Hepatocyte (in vitro differentiated cells): ENCODE results near the gene SPDYE1. TPM values are rescaled to one million over a fixed set of nuclear protein-coding genes. Genes with fewer than 3 reads are reported as not detected.
"Not testable (repeated sequence)": the region's sequence is repeated elsewhere in the genome, so short reads cannot be mapped to it uniquely, and the experiment has no call there.

ENCODE experiments used
- DNase-seq: peaks from one replicate; pipeline ENCODE4 v3.0.0-alpha.2; 2016; ENCODE audit warnings: low spot score
- H2AFZ ChIP-seq: fragments of 200-600 bp; sonication (generic); 2 replicates; pipeline ENCODE4 v1.6.0; 2016; ENCODE audit warnings: antibody characterized with exemption, mild to moderate bottlenecking
- H3K27ac ChIP-seq: fragments of 200-600 bp; sonication (generic); 2 replicates; pipeline ENCODE4 v1.5.1; 2016; ENCODE audit warnings: mild to moderate bottlenecking
- H3K27me3 ChIP-seq: fragments of 200-600 bp; sonication (generic); 2 replicates; pipeline ENCODE4 v1.6.1; 2016
- H3K36me3 ChIP-seq: fragments of 200-600 bp; sonication (generic); replicated peaks from 2 replicates; pipeline ENCODE4 v1.5.1; 2016; ENCODE audit warnings: low read depth; ENCODE audit not compliant: insufficient read depth
- H3K4me1 ChIP-seq: fragments of 200-600 bp; sonication (generic); 2 replicates; pipeline ENCODE4 v1.5.1; 2016; ENCODE audit warnings: mild to moderate bottlenecking, moderate library complexity; ENCODE audit not compliant: insufficient read depth
- H3K4me2 ChIP-seq: fragments of 200-600 bp; sonication (generic); 2 replicates; pipeline ENCODE4 v1.6.0; 2016
- H3K4me3 ChIP-seq: fragments of 200-600 bp; sonication (generic); 2 replicates; pipeline ENCODE4 v1.5.1; 2016; ENCODE audit warnings: mild to moderate bottlenecking
- H3K79me2 ChIP-seq: fragments of 200-600 bp; sonication (generic); 2 replicates; pipeline ENCODE4 v1.6.0; 2017; ENCODE audit warnings: mild to moderate bottlenecking
- H3K9me2 ChIP-seq: fragments of 200-600 bp; sonication (generic); replicated peaks from 2 replicates; pipeline ENCODE4 v1.6.0; 2017; ENCODE audit warnings: mild to moderate bottlenecking; ENCODE audit not compliant: insufficient read depth
- H3K9me3 ChIP-seq: fragments of 200-600 bp; sonication (generic); 2 replicates; pipeline ENCODE4 v1.5.1; 2016; ENCODE audit warnings: low read depth, mild to moderate bottlenecking
- H4K20me1 ChIP-seq: fragments of 200-600 bp; sonication (generic); 2 replicates; pipeline ENCODE4 v1.6.0; 2016; ENCODE audit warnings: mild to moderate bottlenecking; ENCODE audit not compliant: insufficient read depth, poor library complexity, severe bottlenecking
- WGBS: methylation state at CpG from one replicate; pipeline ENCODE4 v1.1.6; 2016; ENCODE audit warnings: low lambda C conversion rate; ENCODE audit errors: missing lambda C conversion rate; 5-methylcytosine and 5-hydroxymethylcytosine counted together
- polyA plus RNA-seq: library from polyadenylated mRNA; unstranded; fragments of >200 nt; fragmentation: Nextera tagmentation; extraction: Ambion mirVana; gene quantifications from 2 replicates; pipeline ENCODE4 v1.2.1, GENCODE V29; 2016
- total RNA-seq: library from RNA; depleted of rRNA; stranded (reverse); fragments of >200 nt; gene quantifications from 2 replicates; pipeline ENCODE4 v1.2.3, GENCODE V29; 2014

SPDYE1 gene
- total and polyA plus RNA-seq, 2 experiments from 2014 or later: 0.99 TPM; not detected in 1

DNA sequence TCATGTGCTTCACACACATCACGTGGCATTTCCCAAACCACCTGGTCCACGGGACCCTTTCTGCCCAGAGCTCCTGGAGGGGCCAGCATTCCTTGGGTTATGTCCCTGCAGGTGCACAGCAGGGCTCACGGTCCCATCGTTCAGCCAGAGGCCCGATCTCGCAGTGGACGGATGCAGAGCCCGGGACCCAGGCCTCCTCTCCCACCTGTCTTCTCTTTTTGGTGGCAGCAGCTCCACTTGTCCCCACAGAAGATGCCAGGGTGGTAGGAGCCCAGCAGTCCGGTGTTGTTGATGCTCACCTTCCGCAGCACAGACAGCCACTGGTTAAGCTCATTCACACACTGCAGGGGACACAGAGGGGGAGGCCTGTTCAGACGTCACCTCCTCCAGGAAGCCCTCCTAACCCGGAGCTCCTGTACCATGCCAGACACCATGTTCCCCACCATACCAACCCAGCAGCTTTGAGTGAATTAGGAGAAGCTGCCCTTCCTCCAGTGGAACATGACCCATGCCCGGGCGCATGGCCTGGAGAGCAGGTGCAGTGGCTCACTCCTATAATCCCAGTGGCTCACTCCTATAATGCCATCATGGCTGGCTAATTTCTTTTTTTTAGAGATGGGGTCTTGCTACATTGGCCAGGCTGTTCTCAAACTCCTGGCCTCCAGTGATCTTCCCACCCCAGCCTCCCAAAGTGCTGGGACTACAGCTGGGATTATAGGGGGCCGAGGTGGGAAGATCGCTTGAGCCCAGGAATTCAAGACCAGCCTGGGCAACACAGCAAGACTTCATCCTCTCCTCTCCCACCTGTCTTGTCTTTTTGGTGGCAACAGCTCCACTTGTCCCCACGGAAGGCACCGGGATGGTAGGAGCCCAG lies 36.5 kb downstream of the SPDYE1 start:
- H3K4me2 ChIP-seq, H3K4me3 ChIP-seq, H2AFZ ChIP-seq, H3K9me2 ChIP-seq, H3K36me3 ChIP-seq, DNase-seq, H3K9me3 ChIP-seq, H3K27me3 ChIP-seq, H3K4me1 ChIP-seq, H3K79me2 ChIP-seq, H4K20me1 ChIP-seq, H3K27ac ChIP-seq: not testable (repeated sequence)
- 96% methylated on average over 18 of the region's 18 CpGs for WGBS

GRCh38 chr7:44036364-44036763 lies 38.7 kb downstream of the SPDYE1 start:
- 45% methylated on average over 8 of the region's 10 CpGs for WGBS
- H3K4me2 ChIP-seq, H3K27me3 ChIP-seq, H2AFZ ChIP-seq, DNase-seq, H4K20me1 ChIP-seq, H3K9me2 ChIP-seq, H3K4me1 ChIP-seq, H3K36me3 ChIP-seq, H3K27ac ChIP-seq, H3K4me3 ChIP-seq, H3K9me3 ChIP-seq, H3K79me2 ChIP-seq: not testable (repeated sequence)

GRCh38 chr7:44037951-44038350 lies 40.3 kb downstream of the SPDYE1 start:
- WGBS: 69% methylated on average over 2 of the region's 2 CpGs
- DNase-seq: not testable (repeated sequence)

DNA sequence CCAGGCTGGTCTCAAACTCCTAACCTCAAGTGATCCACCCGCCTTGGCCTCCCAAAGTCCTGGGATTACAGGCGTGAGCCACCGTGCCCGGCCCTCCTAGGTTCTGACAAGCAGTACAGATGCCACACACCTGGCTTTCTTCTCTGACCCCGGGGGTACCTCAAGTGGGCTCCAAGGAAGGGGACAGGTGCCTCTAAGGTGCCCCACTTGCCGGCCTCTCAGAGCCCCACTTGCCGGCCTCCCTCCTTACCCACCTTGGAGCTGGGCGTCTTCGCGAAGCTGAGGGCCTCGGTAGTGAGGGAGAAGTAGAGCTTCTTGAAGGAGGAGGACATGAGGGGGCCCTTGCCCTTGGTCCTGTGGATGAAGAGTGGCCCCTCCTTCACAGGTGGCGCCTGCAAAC lies 40.9 kb downstream of the SPDYE1 start:
- not testable (repeated sequence) for DNase-seq, H2AFZ ChIP-seq, H3K27me3 ChIP-seq, H3K4me2 ChIP-seq, H3K79me2 ChIP-seq, H3K9me2 ChIP-seq, H3K9me3 ChIP-seq, H3K4me3 ChIP-seq, H3K4me1 ChIP-seq, H3K27ac ChIP-seq, H4K20me1 ChIP-seq, H3K36me3 ChIP-seq
- 69% methylated on average over 3 of the region's 12 CpGs for WGBS

More at GRCh38 chr7:44037951-44038350, 40.3 kb downstream of the SPDYE1 start:
- not testable (repeated sequence) for H3K9me2 ChIP-seq, H2AFZ ChIP-seq, H3K27ac ChIP-seq, H3K27me3 ChIP-seq, H3K4me1 ChIP-seq, H3K36me3 ChIP-seq, H3K9me3 ChIP-seq, H4K20me1 ChIP-seq, H3K4me3 ChIP-seq, H3K79me2 ChIP-seq, H3K4me2 ChIP-seq

- not testable (repeated sequence) for H3K27me3 ChIP-seq, H3K4me3 ChIP-seq, H3K9me3 ChIP-seq, H3K36me3 ChIP-seq, H2AFZ ChIP-seq, H3K9me2 ChIP-seq, H3K4me1 ChIP-seq, H3K27ac ChIP-seq, H4K20me1 ChIP-seq, H3K79me2 ChIP-seq
- DNase-seq: peak; percentile 93
- WGBS: no CpG with 5 or more reads among the region's 26 CpGs
- H3K4me2 ChIP-seq: peak overlapping the region; percentile 50
Measured at GRCh38 chr7:44038961-44039558, 41.4 kb downstream of the SPDYE1 start.

DNA sequence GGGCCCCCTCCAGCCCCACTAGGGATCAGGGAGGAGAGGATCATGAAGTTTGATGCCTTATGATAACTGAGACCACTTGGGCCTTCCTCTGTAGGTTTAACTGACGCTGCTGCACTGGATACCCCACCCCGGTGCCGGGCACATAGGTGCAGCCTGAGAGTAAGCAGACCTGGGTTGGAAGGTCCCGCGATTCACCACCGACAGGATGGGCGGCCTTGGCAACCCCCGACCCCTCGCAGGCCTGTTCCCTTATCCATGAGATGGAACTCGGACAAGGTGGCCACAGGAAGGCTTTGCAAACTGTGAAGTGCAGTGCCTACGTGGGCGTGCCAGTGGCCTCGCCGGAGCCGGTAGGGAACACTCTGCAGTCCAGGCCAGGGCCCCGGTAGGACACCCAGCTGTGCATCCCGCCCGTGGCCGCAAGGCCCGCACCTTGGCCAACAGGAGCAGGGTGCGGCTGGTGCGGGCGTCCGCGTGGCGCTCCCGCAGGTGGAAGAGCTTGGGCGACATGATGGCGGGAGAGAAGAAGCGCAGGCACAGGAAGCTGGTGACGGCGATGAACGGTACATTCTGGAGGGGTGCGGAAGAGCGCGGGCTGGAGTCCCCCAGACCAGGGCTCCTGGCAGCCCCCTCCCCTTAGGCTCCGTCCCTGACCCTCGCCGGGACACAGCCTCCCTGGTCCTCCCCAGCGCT lies 42.2 kb downstream of the SPDYE1 start:
- H3K9me3 ChIP-seq, H3K27ac ChIP-seq, H4K20me1 ChIP-seq, H2AFZ ChIP-seq, H3K9me2 ChIP-seq, H3K79me2 ChIP-seq, H3K4me1 ChIP-seq, H3K27me3 ChIP-seq, H3K4me3 ChIP-seq, H3K36me3 ChIP-seq, DNase-seq: not testable (repeated sequence)
- WGBS: 61% methylated on average over 10 of the region's 40 CpGs
- H3K4me2 ChIP-seq: peak overlapping the region; percentile 80
